ENCODE measurements around the gene OR1J4.
A peak's percentile ranks its signal among the peaks of the same experiment; 100 is the strongest.

- TF ChIP-seq CTCF (IDR thresholded peaks at IDR 0.05) (peak; percentile 17 to 56 (median 46)), POLR2A (IDR thresholded peaks at IDR 0.05) (no peak)
These were observed 20.1 kb upstream of the OR1J4 start for GRCh38 chr9:122498883-122499288.

All from tibial nerve (tissue), 3 donors.